ENCODE results near the gene TRIM34.
A peak's percentile ranks its signal among the peaks of the same experiment; 100 is the strongest.
"Not testable (repeated sequence)": the region's sequence is repeated elsewhere in the genome, so short reads cannot be mapped to it uniquely, and the experiment has no call there.

The TRIM34 gene

DNA sequence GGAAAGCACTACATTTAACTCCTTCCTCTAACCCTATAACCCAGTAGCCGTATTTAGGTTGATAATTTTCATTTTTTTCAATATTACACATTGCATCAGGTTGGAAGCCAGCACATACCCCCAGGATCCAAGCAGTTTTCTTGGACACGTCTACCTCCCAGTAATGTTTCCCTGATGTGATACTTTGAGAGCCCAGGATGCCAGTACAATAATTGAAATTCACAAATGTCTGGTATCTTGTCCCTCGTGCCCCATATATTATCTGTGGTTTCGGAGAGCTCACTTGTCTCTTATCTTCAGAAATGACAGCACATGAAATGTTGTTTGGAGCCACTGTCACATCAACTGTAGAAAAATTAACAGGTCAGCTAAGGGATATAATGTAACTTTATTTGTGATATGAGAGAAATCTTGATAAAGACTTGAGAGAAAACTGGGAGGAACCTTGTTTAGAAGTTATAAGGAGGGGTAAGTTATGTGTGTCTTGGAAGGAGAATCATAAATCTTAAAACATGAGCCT, 40.3 kb downstream of the TRIM34 start:
- Histone ChIP-seq H3K27me3 (ENCODE audit: control insufficient read depth in 1 of 2, insufficient read depth in 2 of 2, low read length in 2 of 2) (no peaks in the 10 kb centered on the region), H3K4me1 (ENCODE audit: insufficient read depth, low read length) (no peaks in the 10 kb centered on the region), H3K27ac (ENCODE audit: low read depth, low read length) (no peak overlapping the region), H3K36me3 (ENCODE audit: insufficient read depth, low read length) (peaks cover 26% of the 10 kb centered on the region), H3K9ac (ENCODE audit: low read length) (no peak overlapping the region), H3K9me3 (ENCODE audit: low read length) (no peaks in the 10 kb centered on the region), H3K4me3 (ENCODE audit: low read depth in 1 of 2, low read length in 2 of 2) (no peak overlapping the region)

GRCh38 chr11:5665746-5666401, 41.1 kb downstream of the TRIM34 start:
- Histone ChIP-seq H3K4me1 (ENCODE audit: insufficient read depth, low read length) (no peaks in the 10 kb centered on the region), H3K4me3 (ENCODE audit: low read depth in 1 of 2, low read length in 2 of 2) (no peak overlapping the region), H3K36me3 (ENCODE audit: insufficient read depth, low read length) (peaks cover 26% of the 10 kb centered on the region), H3K9me3 (ENCODE audit: low read length) (no peaks in the 10 kb centered on the region), H3K27me3 (ENCODE audit: control insufficient read depth in 1 of 2, insufficient read depth in 2 of 2, low read length in 2 of 2) (no peaks in the 10 kb centered on the region), H3K9ac (ENCODE audit: low read length) (no peak overlapping the region), H3K27ac (ENCODE audit: low read depth, low read length) (no peak overlapping the region)

DNA sequence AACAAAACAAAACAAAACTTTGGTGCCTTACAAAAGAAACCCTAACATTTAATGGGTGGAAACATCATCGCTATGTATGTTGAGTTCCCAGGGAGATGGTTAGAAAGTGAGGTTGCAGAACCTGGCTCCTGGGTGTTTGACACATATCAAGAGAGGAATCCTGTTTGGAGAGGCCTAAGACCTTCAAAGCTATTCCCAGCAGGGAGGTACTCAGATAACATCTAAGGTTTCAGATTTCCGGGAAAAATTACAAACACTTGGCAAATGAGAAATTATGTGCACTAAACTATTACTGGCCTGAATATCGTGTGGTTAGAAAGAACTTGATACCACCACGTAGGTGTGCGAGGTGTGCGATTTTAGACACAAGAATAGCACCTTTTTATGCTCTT, 41.6 kb downstream of the TRIM34 start:
- Histone ChIP-seq H3K27ac (ENCODE audit: low read depth, low read length) (no peak overlapping the region), H3K4me3 (ENCODE audit: low read depth in 1 of 2, low read length in 2 of 2) (no peak overlapping the region), H3K9ac (ENCODE audit: low read length) (no peak overlapping the region), H3K27me3 (ENCODE audit: control insufficient read depth in 1 of 2, insufficient read depth in 2 of 2, low read length in 2 of 2) (no peaks in the 10 kb centered on the region), H3K4me1 (ENCODE audit: insufficient read depth, low read length) (no peaks in the 10 kb centered on the region), H3K9me3 (ENCODE audit: low read length) (no peaks in the 10 kb centered on the region), H3K36me3 (ENCODE audit: insufficient read depth, low read length) (peaks cover 26% of the 10 kb centered on the region)

DNA sequence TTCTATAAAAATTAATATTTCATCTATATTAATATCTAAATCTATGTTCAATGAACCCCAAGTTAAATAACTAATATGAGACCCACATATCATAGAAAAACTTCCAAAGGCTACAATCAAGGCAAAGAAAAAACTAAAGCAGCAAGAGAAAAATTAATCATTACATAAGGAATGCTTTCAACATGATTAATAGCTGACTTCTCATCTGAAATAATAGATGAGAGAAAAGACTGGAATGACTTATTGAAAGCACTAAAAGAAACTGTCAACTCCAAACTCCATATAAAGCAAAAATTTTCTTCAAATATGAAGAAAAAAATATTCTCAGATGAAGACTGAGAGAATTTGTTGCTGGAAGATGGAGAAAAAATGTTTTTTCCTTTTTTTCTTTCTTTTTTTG, 47.0 kb downstream of the TRIM34 start:
- Histone ChIP-seq H3K27ac (ENCODE audit: low read depth, low read length) (no peak overlapping the region), H3K9ac (ENCODE audit: low read length) (no peak overlapping the region), H3K27me3 (ENCODE audit: control insufficient read depth in 1 of 2, insufficient read depth in 2 of 2, low read length in 2 of 2) (no peaks in the 10 kb centered on the region), H3K4me3 (ENCODE audit: low read depth in 1 of 2, low read length in 2 of 2) (no peak overlapping the region), H3K4me1 (ENCODE audit: insufficient read depth, low read length) (no peaks in the 10 kb centered on the region), H3K9me3 (ENCODE audit: low read length) (no peaks in the 10 kb centered on the region), H3K36me3 (ENCODE audit: insufficient read depth, low read length) (peaks cover 14% of the 10 kb centered on the region)

DNA sequence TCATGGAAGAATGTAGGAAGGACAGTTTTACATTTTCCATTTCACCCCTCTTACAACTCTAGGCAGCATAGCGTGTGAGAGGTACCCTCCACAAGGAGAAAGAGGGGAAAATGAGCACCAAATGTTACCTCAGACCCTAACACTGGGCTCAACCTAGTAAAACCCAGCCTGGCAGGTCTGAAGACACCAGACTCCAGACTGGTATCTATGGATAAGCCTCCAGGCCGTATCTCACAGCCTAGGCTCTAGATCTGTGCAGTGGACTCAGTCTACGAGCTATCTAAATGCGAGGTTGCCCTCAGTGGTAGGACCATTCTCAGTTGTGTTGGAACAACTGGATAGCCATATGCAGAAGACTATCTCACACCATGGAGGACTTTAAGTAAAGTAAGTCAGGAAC, 49.6 kb downstream of the TRIM34 start:
- Histone ChIP-seq H3K36me3 (ENCODE audit: insufficient read depth, low read length) (peaks cover 22% of the 10 kb centered on the region), H3K4me3 (ENCODE audit: low read depth in 1 of 2, low read length in 2 of 2) (no peak overlapping the region), H3K9me3 (ENCODE audit: low read length) (no peaks in the 10 kb centered on the region), H3K27me3 (ENCODE audit: control insufficient read depth in 1 of 2, insufficient read depth in 2 of 2, low read length in 2 of 2) (no peaks in the 10 kb centered on the region), H3K27ac (ENCODE audit: low read depth, low read length) (no peak overlapping the region), H3K4me1 (ENCODE audit: insufficient read depth, low read length) (no peaks in the 10 kb centered on the region), H3K9ac (ENCODE audit: low read length) (no peak overlapping the region)

GRCh38 chr11:5679811-5680210, 55.0 kb downstream of the TRIM34 start:
- Histone ChIP-seq H3K9ac (ENCODE audit: low read length) (no peak overlapping the region), H3K27ac (ENCODE audit: low read depth, low read length) (no peak overlapping the region), H3K9me3 (ENCODE audit: low read length) (no peaks in the 10 kb centered on the region), H3K27me3 (ENCODE audit: control insufficient read depth in 1 of 2, insufficient read depth in 2 of 2, low read length in 2 of 2) (no peaks in the 10 kb centered on the region), H3K4me3 (ENCODE audit: low read depth in 1 of 2, low read length in 2 of 2) (no peak overlapping the region), H3K36me3 (ENCODE audit: insufficient read depth, low read length) (peaks cover 22% of the 10 kb centered on the region), H3K4me1 (ENCODE audit: insufficient read depth, low read length) (no peaks in the 10 kb centered on the region)

GRCh38 chr11:5682890-5683441, 58.2 kb downstream of the TRIM34 start:
- H3K9me3 ChIP-seq (ENCODE audit: low read length); H3K4me3 ChIP-seq (ENCODE audit: low read depth in 1 of 2, low read length in 2 of 2); H3K27ac ChIP-seq (ENCODE audit: low read depth, low read length); H3K9ac ChIP-seq (ENCODE audit: low read length); H3K27me3 ChIP-seq (ENCODE audit: control insufficient read depth in 1 of 2, insufficient read depth in 2 of 2, low read length in 2 of 2); H3K4me1 ChIP-seq (ENCODE audit: insufficient read depth, low read length): not testable (repeated sequence)
- peaks cover 19% of the 10 kb centered on the region for H3K36me3 ChIP-seq (ENCODE audit: insufficient read depth, low read length)

DNA sequence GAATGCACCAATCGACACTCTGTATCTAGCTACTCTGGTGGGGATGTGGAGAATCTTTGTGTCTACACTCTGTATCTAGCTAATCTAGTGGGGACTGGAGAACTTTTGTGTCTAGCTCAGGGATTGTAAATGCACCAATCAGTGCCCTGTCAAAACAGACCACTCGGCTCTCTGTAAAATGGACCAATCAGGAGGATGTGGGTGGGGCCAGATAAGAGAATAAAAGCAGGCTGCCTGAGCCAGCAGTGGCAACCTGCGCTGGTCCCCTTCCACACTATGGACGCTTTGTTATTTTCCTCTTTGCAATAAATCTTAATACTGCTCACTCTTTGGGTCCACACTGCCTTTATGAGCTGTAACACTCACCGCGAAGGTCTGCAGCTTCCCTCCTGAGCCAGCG, 58.8 kb downstream of the TRIM34 start:
- not testable (repeated sequence) for H3K9me3 ChIP-seq (ENCODE audit: low read length); H3K9ac ChIP-seq (ENCODE audit: low read length); H3K27ac ChIP-seq (ENCODE audit: low read depth, low read length); H3K4me1 ChIP-seq (ENCODE audit: insufficient read depth, low read length); H3K27me3 ChIP-seq (ENCODE audit: control insufficient read depth in 1 of 2, insufficient read depth in 2 of 2, low read length in 2 of 2)
- Histone ChIP-seq H3K4me3 (ENCODE audit: low read depth in 1 of 2, low read length in 2 of 2) (peak overlapping the region in 1 of 2 donors; percentile 80), H3K36me3 (ENCODE audit: insufficient read depth, low read length) (peaks cover 13% of the 10 kb centered on the region)

- Histone ChIP-seq H3K9me3 (ENCODE audit: low read length) (no peaks in the 10 kb centered on the region), H3K9ac (ENCODE audit: low read length) (peak overlapping the region; percentile 93), H3K4me1 (ENCODE audit: insufficient read depth, low read length) (peaks cover 6% of the 10 kb centered on the region), H3K4me3 (ENCODE audit: low read depth in 1 of 2, low read length in 2 of 2) (peak overlapping the region; percentile 31 to 80), H3K36me3 (ENCODE audit: insufficient read depth, low read length) (peaks cover 7% of the 10 kb centered on the region), H3K27me3 (ENCODE audit: control insufficient read depth in 1 of 2, insufficient read depth in 2 of 2, low read length in 2 of 2) (no peaks in the 10 kb centered on the region), H3K27ac (ENCODE audit: low read depth, low read length) (peak overlapping the region; percentile 81)
These were observed 59.3 kb downstream of the TRIM34 start for GRCh38 chr11:5684036-5684645.

GRCh38 chr11:5684646-5685362, 60.0 kb downstream of the TRIM34 start, which contains the start of gene TRIM5:
Gene TRIM5 (minus strand): TSS chr11:5685074. CDS start chr11:5680177, 4,897 bp downstream.
- H3K9ac ChIP-seq (ENCODE audit: low read length) = peak within 1 kb of the TSS; percentile 93
- peaks cover 7% of the 10 kb centered on the region for H3K4me1 ChIP-seq (ENCODE audit: insufficient read depth, low read length)
- peak within 1 kb of the TSS; percentile 31 to 80 for H3K4me3 ChIP-seq (ENCODE audit: low read depth in 1 of 2, low read length in 2 of 2)

GRCh38 chr11:5686426-5686825, 61.6 kb downstream of the TRIM34 start:
- no peaks in the 10 kb centered on the region for H3K9me3 ChIP-seq (ENCODE audit: low read length)
- H3K4me3 ChIP-seq (ENCODE audit: low read depth in 1 of 2, low read length in 2 of 2) = no peak overlapping the region
- H3K27ac ChIP-seq (ENCODE audit: low read depth, low read length) = no peak overlapping the region
- H3K27me3 ChIP-seq (ENCODE audit: control insufficient read depth in 1 of 2, insufficient read depth in 2 of 2, low read length in 2 of 2) = no peaks in the 10 kb centered on the region
- peaks cover 7% of the 10 kb centered on the region for H3K4me1 ChIP-seq (ENCODE audit: insufficient read depth, low read length)
- H3K36me3 ChIP-seq (ENCODE audit: insufficient read depth, low read length) = no peaks in the 10 kb centered on the region
- H3K9ac ChIP-seq (ENCODE audit: low read length) = no peak overlapping the region

More at GRCh38 chr11:5684646-5685362, 60.0 kb downstream of the TRIM34 start, which contains the start of gene TRIM5:
- H3K27me3 ChIP-seq (ENCODE audit: control insufficient read depth in 1 of 2, insufficient read depth in 2 of 2, low read length in 2 of 2) = no peaks in the 10 kb centered on the region
- no peaks in the 10 kb centered on the region for H3K9me3 ChIP-seq (ENCODE audit: low read length)
- H3K27ac ChIP-seq (ENCODE audit: low read depth, low read length) = peak within 1 kb of the TSS; percentile 81
- H3K36me3 ChIP-seq (ENCODE audit: insufficient read depth, low read length) = peaks cover under 1% of the 10 kb centered on the region

Data from muscle layer of colon (tissue), 2 donors.